ENCODE results near the gene PFKP.
"Not testable (repeated sequence)": the region's sequence is repeated elsewhere in the genome, so short reads cannot be mapped to it uniquely, and the experiment has no call there.

PFKP gene

DNA sequence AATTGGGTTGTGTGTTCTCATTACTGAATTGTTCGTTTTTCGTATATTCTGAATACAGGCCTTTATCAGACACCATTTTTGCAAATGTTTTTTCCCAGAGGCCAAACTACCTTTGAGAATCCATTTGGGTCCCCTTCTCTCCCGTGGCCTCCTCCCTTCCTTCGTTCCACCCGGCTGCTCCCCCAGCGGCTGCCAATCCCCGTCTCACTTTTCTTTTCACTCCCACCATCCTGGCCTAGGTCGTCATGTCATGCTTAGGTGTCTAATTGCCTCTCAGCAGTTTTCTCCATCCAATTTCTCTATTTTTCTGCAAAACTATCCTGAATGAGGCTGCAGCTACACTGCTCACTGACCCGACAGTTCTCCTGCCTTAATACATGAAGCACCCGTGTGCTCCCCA is 87.3 kb downstream of the PFKP start:
- no peak for DNase-seq (ENCODE audit: low read depth, low spot score)

DNA sequence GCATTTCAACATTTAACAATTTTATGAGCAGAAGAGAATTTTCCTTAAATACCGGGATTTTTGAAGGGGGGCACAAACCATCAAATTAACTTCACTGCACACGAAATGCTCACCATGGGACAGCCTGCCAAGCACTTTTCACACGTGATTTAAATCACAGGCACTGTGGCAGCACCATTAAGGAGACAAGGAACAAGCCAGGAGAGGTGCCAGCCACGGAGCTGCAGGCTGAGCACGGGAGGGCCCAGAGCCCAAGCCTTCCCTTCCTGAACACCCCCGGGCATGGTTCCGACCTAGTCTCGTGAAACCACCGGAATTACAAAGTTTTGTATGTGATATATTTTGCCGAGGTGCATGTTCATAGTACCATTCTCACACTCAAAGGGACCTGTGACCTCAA is 91.8 kb downstream of the PFKP start:
- no peak for DNase-seq (ENCODE audit: low read depth, low spot score)

DNA sequence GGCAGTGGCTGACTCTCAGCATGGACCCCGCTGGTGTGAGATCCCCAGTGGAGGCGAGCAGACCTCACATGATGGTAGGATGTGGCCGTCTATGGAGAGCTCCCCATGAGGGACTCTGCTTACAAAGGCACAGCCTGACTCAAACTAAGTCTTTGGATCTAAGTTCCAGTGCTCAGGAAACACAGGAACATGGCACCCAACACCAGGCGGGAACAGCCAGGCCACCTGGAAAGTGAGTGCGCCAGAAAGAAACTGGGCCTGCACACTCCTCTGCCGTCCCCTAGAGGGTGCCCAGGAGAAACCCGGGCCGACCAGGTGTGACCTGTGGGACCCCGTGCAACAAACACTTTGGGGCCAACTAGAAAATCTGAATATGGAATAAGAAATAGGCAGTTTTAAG is 95.2 kb downstream of the PFKP start:
- no peak for DNase-seq (ENCODE audit: low read depth, low spot score)

DNA sequence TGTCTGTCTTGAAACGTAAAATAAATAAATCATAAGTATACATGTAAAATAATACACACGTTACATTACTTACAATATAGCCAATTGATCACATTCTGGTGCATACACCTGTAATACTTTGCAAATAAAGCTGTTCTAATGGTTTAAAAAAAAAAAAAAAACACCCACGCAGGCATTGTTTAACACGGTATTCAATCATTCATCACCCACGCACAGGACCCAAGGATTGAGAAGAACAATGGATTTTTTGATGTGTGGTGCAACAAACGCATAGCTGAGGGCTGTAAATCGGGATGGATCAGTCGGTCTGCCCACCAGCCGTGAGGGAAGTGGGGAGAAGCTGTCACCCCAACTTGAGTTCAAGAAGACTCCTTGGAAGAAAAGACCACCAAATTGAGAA is 96.5 kb downstream of the PFKP start:
- DNase-seq (ENCODE audit: low read depth, low spot score) = no peak

DNA sequence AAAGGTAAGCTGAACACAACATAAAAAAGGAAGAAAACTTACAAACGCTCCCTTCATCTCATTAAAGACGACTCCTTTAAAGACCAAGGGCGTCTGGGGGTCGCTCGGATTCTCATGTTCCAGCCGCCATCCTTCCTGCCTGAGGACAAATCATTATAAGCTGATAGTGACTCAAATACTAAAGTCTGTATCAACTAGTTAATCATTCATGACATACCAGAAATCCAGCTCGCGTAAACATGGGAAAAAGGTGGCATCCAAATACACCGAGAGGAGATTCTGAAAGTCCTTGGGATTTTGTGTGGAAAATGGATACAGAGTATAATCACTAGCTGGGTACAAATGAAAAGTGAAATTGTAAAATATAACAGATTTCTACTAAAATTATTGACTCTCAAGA is 97.8 kb downstream of the PFKP start:
- no peak for DNase-seq (ENCODE audit: low read depth, low spot score)

DNA sequence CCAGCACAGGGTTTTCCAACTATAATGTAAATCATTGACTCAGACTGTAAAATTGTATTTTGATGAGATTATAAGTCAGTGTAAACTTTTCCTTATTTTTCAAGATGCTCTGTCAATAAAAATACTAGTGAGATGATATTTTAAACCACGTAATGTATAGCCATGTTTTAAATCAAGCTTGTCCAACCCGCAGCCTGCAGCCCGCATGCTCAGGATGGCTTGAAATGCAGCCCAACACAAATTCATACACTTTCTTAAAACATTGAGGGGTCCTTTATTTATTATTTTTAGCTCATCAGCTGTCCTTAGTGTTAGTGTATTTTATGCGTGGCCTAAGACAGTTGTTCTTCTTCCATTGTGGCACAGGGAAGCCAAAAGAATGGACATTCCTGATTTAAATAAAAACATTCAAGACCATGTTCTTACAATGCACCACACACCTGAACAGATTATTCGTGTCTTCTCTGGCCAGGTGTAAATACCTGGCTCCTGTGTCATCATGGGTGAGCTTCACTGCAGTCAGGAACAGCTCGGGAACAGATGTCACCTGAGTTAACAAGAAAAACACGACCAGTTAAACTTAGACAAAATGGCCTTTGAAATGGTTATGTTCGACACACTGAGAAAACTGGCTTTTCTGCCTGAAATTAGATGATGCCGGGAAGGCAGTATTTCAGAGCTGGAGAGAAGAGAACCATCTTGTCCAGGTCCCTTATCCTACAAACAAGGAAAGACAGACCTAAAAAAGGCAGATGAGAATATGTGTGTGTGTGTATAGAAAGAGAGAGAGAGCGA is 99.3 kb downstream of the PFKP start:
- DNase-seq (ENCODE audit: low read depth, low spot score) = no peak

DNA sequence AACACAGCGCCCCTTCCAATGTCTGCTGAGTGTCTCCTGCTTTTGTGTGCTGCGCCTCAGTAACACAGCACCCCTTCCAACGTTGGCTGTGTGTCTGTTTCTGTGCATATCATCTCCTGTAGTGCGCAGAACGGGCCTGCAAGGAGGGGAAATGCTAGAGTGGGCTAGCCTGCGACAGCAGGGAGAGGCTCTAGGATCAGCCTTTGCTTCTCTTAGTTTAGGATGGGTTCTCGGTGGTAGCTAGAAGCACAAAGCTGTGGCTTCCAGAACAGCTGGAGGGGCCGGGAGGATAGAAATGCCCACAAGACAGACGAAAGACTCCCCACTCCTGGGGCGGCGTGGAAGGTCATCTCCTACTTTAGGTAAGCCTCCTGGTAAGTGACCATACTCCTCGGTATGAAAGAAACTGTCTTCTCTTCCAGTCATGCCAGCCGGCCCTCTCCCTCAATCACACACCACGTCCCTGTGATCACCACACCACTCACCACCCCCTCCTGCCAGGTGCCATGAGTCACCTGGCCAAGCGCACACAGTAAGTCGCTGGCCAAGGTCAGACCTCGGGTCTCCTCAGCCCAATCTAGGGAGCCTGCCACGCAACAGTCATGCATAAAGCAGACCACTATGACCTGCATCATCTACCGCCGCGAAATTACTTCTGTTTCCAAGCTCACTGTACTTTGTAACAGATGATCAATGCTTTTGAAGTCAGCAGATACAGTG is 100.4 kb downstream of the PFKP start:
- DNase-seq (ENCODE audit: low read depth, low spot score) = no peak

DNA sequence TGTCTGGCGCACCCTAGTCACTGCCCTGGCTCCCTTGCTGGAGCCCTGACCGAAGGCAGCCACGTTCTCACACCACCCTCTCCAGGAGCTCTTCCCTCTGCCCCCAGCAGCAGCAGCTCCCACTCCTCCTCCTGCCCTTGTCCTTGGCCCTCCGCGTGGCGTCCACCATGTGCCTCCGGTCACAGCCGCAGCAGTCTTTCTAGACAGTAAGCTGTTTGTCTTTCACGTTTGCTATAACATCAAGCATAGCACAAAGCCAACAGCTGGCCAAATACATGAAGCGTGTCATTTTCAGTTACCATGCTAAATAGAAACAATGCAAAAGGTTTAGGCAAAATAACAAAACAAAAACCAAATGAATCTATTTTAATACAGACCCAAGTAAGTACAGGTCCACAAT is 101.9 kb downstream of the PFKP start:
- no peak for DNase-seq (ENCODE audit: low read depth, low spot score)

DNA sequence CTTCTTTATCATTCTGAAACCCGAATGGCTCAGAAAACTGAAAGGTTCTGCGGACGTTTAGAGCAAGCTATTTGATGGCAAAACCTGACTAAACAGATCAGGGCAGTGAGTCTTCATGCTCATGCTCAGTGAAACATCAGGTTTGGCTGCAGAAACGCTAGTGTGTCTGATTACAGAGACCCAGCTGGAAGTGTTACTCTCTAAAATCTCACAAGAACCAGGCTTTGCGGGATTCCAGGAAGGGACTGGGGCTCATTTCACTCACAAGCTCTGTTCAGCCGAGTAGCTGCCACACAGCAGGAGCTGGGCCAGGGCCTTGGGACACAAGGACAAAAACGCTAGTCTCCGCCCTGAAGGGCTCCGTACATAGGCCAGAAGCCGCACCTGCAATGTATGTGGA is 102.3 kb downstream of the PFKP start:
- DNase-seq (ENCODE audit: low read depth, low spot score) = no peak

DNA sequence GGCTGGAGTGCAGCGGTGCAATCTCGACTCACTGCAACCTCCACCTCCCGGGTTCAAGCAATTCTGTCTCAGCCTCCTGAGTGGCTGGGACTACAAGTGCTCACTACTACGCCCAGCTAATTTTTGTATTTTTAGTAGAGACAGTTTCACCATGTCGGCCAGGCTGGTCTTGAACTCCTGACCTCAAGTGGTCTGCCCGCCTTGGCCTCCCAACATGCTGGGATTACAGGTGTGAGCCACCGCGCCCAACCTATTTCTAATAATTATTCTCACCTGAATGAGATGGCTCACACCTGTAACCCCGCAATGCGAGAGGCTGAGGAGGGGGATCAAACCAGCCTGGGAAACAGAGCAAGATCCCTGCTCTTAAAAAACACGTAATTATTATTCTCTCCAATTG is 104.1 kb downstream of the PFKP start:
- DNase-seq (ENCODE audit: low read depth, low spot score) = not testable (repeated sequence)

DNA sequence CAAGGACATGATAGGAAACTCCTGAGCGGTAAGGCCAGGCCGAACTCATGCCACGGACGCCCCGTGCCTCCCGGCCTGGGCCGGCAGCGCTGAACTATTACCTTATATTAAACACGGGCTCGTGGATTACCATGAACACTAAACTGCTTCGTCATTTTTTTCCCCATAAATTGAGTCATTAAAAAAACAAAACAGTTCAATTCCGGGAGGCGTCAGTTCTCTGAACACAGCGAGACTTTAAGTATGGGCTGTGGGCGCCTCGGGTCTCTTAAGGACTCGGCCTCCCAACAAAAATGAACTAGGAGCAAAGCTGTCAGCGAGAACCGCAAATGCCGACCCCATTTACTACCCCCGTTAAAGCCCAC is 104.7 kb downstream of the PFKP start:
- DNase-seq (ENCODE audit: low read depth, low spot score) = no peak

DNA sequence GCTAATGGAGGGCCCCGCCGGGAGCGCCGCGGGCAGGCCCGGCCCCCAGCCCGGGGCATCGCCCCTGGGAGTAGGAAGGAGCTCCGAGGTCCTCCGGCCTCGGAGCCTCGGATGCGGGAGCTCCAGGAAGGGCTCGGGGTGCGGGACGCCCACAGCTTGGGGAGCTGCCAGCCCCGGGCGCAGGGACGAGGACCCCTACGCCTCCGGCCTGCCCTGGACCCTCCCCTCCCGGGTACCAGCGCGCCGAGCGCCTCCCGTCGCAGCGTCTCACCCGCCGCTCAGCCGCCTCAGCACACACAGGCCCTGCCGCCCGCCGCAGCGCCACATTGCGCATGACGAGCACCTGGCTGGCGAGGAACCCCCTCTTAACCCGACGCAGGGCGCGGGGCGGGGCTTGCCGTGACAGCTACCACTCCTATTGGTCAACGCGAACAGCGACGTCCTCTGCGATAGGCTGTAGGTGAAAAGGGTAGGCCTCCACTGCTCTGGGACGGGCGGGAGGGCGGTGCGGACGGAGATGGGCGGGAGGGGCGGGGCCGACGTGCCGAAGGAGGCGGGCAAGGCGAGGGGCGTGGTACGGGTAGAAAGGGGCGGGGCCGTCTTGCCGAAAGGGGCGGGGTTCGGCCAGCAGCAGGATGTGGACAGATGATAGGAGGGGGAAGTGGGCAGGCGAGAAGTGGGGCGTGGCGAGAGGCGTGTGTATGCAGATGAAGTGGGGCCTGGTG is 105.3 kb downstream of the PFKP start, which contains the start of gene PITRM1:
Gene PITRM1, minus strand, starts transcription at position 337 of the 725 bp plus-strand sequence. Its CDS starts 10 bp downstream, at position 327.
- peak; percentile 94 for DNase-seq (ENCODE audit: low read depth, low spot score)

DNA sequence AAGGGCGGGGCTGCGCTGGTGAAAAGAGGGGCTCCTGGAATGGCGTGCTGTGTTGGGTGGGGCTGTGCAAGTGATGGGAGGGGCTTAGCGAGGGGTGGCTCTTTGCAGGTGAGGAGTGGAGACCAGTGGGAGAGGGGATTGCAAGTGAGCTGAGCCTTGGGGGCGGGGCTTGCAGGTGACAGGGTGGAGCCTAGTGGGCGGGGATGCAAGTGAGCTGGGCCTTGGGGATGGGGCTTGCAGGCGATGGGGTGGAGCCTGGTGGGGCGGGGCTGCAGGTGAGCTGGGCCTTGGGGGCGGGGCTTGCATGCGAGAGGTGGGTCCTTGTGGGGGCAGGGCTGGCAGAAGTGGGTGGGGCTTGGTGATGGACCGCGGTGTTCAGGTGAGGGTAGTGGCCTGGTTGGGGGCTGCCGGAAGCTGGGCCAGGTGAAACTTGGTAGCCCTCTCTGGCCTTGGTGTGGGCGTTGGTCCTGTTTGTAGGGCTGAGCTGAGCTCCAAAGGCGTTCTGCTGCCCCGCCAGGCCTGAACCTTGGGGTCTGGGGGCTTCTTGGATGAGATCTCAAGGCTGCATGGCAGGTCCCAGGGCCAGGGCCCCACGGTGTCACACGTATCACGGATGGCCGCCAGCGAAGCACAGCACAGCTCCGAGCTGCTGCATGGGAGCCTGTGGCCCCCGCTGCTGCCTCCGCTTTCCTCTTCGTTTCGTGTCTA is 106.0 kb downstream of the PFKP start:
- DNase-seq (ENCODE audit: low read depth, low spot score) = peak; percentile 81

DNA sequence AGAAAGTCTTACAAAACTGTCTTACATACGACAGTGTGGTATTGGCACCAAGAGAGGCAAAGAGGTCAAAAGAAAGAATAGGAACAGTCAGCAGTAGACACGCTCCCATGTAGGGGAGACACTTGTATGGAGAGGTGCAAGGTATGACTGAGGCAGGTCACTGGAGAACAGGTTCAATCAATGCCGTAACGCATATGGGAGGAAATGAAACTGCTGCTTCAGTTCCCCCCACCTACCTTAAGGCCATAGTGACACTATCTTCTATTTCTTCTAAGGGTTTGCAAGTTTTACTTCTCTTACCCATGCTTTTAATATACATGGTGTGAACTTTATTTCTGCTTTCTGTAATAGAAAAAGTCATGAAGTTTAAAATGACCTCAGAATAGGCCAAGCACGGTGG is 110.7 kb downstream of the PFKP start:
- no peak for DNase-seq (ENCODE audit: low read depth, low spot score)

DNA sequence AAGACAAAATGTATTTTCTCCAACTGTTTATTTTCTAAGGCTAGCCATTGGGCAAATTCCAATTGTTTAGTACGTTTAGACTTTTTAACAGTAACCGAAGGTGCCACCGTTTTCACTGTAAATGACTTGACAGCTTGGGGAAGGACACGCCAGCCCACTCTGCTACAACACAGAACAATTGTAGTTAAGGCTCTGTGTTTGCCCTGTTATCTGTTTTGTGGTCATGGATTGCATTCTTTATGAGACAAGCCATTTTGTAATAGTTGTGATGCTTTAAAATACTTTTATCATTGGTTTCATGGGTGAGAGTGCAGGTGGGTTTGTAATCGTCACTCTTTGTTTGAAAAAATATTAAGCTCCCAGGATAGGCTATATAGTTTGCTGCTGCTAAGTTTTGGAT is 111.8 kb downstream of the PFKP start:
- DNase-seq (ENCODE audit: low read depth, low spot score) = no peak

DNA sequence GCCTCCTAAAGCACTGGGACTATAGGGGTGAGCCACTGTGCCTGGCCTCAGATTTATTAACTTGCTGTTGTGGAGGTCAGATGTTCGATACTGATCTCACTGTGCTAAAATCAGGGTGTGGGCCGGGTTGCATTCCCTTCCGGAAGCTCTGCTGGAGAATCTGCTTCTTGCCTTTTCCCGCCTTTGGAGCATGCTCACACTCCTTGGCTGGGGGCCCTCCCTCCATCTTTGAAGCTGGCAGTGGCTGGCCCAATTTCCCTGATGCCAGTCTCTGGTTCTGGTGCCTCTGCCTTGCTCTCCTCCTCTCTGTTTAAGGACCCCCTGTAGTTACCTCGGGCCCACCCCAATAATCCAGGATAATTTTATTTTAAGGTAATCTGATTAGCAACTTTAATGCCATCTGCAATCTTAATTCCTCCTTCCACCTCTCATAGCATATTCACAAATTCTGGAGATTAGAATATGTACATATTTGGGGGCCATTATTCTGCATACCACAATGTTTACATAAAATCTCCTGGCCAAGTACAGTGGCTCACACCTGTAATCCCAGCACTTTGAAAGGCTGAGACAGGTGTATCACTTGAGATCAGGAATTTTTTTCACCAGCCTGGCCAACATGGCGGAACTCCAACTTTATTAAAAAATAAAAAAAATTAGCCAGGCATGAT is 113.1 kb downstream of the PFKP start:
- no peak for DNase-seq (ENCODE audit: low read depth, low spot score)

DNA sequence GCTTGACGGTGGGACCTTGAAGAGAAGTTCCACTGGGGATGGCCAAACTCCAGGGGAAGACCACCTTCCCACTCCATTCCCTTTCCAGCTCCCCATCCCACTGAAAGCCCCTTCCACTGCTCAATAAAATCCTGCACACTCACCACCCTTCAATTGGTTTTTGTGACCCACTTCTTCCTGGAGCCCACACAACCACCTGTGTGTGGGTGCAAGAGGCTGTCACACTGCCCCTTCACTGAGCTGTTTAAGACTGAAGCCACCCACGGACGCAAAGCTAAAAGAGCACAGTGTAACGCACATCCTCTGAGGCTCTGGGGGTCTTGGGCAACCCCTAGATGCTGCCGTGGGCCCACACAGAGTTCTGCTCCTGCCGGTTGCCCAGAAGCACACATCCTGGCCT is 118.0 kb downstream of the PFKP start:
- DNase-seq (ENCODE audit: low read depth, low spot score) = no peak

DNA sequence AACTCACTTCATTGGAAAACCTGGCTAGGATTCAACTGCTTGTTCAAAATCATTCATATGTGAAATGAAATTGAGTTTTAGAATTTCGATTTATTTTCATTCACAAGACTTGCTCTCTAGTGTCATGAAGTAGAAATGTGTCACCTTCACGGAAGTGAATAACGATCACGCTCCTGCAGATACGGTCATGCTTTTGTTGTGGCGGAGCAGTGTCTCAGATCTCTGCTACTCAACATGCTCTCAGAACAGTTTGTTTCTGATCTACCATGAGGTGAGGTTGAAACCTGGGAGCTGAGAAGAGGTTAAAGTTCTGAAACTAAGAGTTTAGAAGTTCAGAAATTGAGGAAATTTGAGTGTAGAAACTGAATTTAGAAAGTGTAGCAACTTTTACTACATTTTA is 119.0 kb downstream of the PFKP start:
- DNase-seq (ENCODE audit: low read depth, low spot score) = no peak
